Hindlimb muscle (tissue), 1 donor: ENCODE data around the gene MT1F. TPM values are rescaled to one million over a fixed set of nuclear protein-coding genes. Genes with fewer than 3 reads are reported as not detected.

ENCODE experiments used
- DNase-seq: peaks from one replicate; pipeline ENCODE4 v3.0.0-alpha.2; 2013
- polyA plus RNA-seq: library from polyadenylated mRNA; unstranded; fragments of 120-200 nt; gene quantifications from one replicate; pipeline ENCODE4 v1.2.1, GENCODE V29; 2013; ENCODE audit not compliant: insufficient read length

The MT1F gene
- polyA plus RNA-seq, 1 donor, result 1.4 TPM

GRCh38 chr16:56625943-56626654 is 31.7 kb upstream of the MT1F start:
- peak; percentile 55 for DNase-seq

GRCh38 chr16:56626685-56627084 is 31.1 kb upstream of the MT1F start:
- no peak for DNase-seq

DNA sequence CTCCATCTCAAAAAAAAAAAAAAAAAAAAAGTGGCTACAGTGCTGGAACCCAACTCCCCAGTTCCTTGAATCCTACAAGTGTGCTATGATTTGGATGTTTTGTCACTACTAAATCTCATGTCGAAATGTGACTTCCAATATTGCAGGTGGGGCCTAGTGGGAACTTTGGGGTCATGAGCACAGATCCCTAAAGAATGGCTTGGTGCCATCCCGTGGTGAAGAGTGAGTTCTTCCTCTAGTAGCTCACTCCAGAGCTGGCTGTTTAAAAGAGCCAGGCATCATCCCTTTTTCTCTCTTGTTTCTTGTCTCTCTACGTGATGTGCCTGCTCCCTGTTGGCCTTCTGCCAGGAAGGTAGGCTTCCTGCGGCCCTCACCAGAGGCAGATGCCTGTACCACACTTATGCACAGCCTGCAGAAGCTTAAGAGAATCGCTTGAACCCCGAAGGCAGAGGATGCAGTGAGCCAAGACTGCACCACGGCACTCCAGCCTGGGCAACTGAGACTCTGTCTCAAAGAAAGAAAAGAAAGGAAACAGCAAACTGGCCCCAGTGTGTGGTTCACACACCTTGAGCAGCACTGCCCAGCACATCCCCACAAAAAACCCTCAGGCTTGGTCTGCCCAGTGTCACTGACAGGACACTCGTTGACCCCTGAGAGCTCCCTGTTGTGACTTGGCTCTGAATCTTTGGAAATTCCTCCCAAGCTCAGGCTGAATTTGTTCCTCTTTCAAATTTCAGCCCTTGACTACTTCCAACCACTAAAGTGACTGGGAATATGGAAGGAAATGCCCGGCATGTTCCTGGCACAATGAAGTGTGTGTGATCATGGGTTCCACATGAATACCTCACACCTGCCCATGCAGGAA is 29.0 kb upstream of the MT1F start:
- DNase-seq, result no peak

DNA sequence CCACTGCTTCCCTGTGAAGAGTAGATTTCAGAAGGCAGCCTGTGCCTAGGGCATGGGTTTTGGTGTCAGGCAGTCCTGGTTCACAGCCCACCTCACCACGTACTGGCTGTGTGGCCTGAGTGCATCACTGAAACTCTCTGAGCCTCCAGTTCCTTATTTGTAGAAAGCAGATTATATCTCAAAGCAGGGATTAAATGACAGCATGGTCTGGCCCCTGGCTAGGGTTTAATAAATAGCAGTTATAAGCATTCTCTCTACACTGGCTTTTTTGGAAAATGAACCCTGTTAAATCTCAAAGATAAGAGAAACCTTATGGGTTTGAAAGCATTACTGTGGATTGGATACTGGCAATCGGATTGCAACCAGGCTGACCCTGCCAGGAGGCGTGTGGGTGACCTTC is 28.2 kb upstream of the MT1F start:
- DNase-seq, result no peak

DNA sequence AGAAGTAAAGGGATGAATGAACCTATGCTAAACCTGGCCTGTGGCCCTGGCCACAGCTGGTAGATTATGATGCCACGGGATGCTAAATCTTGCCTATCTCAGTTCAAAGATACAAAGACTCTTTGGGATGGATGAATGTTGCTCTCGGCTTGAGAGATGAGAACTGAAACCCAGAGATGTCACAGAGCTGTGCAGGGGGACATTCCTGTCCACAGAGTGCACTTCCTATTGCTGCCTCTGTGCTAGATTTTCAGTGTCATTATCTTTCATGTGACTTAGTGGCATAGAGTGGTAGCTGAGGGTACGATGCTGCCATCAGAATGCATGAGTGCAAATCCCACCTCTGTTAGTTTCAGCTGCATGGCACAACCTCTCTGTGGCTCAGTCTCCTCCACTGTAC is 27.6 kb upstream of the MT1F start:
- DNase-seq, result no peak

DNA sequence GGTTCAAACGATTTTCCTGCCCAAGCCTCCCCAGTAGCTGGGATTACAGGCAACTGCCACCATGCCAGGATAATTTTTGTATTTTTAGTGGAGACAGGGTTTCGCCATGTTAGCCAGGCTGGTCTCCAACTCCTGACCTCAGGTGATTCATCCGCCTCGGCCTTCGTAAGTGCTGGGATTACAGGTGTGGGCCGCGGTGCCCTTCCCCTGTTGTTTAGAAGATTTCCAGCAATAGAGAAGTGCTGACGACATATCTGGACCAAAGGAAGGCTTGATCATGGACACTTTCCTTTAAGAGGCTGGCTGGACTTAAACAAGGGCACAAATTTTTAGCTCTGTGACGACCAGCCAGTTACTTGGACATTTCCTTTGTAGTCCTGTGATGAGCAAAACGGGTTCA is 26.6 kb upstream of the MT1F start:
- no peak for DNase-seq

DNA sequence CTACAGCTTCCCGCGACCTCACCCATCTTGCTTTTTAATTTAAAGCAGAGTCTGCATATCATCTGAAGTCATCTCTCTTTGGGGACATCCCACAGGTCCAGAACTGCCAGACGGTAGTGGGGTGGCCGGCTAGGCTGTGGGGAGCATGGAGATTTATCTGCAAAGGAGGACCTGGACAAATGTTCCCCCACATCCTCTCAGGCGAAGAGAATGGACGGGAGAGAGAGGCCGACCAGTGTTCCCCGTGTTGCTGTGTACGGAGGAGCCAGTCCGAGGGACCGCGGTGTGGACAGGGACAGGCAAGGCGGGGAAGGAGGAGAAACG is 26.0 kb upstream of the MT1F start:
- no peak for DNase-seq

- DNase-seq, result no peak
Measured at GRCh38 chr16:56632156-56632847, 25.5 kb upstream of the MT1F start, which contains the start of gene MT1M. TSS of gene MT1M (plus strand) at chr16:56632659. CDS start at chr16:56632732, 73 bp downstream.

DNA sequence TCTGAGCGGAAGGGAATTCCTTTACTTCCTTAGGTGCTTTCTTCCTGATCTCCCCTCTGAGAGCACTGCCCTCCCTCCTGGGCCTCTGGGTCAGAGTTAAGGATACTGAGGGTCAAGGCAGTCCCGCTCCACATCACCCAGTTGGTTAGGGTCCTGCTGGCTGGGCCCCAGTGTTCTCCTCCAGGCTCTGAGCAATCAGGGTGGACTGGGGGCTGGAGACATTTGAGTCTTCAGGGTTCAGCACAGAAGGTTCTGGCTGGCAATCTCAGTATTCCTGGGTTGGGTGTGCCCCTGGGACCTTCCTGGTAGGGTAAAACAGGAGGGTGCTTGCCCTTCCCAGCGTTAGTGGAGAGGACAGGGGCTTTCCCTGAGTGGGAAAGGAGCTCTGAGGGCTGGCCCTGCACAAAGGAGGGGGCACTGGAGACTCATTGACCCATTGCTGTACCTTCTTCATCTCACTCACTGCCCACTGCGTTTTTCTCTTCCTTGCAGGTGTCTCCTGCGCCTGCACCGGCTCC is 24.9 kb upstream of the MT1F start:
- no peak for DNase-seq

DNA sequence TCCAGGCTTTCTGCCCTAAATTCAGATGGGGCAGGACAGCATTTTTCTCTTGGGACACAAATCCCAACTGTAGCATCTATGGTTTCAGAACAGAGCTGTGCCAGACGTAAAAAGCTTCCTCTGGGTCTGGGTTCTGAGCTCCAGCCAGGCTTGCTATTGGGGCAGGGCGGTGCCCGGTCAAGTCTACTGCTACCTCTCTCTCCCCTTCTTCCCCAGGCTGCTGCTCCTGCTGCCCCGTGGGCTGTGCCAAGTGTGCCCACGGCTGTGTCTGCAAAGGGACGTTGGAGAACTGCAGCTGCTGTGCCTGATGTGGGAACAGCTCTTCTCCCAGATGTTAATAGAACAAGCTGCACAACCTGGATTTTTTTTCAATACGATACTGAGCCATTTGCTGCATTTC is 24.2 kb upstream of the MT1F start:
- DNase-seq, result no peak

GRCh38 chr16:56634715-56635440 is 22.9 kb upstream of the MT1F start:
- no peak for DNase-seq

DNA sequence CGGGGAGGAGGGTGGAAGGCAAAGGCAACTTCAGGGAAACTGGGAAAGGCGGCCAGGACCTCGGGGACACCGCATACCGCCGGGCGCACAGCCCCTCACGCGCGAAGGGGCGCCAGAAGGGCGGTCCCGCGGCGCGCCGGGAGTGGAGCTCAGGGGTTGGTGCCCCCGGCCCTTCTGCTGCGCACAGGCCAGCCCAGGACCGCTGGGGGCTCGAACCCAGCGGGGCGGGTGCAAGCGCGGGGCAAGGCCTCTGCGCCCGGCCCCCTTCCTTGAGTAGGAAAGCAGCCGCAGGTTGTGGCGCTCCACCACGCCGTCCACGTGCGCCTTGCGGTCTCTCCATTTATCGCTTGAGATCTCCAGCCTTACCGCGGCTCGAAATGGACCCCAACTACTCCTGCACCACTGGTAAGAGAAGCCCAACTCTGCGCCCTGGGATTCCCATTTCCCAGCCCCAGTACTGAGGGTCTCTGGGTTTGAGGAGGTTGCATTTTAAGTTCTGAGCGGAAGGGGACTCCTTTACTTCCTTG is 22.3 kb upstream of the MT1F start:
- DNase-seq, result no peak

- no peak for DNase-seq
Measured at GRCh38 chr16:56636616-56637413, 20.9 kb upstream of the MT1F start.

- DNase-seq, result no peak
Measured at GRCh38 chr16:56637814-56638750, 19.7 kb upstream of the MT1F start, which contains the start of gene MT1A. TSS of gene MT1A (plus strand) at chr16:56638666. CDS start at chr16:56638739, 73 bp downstream.

- no peak for DNase-seq
Measured at GRCh38 chr16:56639045-56639444, 18.7 kb upstream of the MT1F start.

GRCh38 chr16:56640076-56640475 is 17.7 kb upstream of the MT1F start:
- DNase-seq, result no peak

DNA sequence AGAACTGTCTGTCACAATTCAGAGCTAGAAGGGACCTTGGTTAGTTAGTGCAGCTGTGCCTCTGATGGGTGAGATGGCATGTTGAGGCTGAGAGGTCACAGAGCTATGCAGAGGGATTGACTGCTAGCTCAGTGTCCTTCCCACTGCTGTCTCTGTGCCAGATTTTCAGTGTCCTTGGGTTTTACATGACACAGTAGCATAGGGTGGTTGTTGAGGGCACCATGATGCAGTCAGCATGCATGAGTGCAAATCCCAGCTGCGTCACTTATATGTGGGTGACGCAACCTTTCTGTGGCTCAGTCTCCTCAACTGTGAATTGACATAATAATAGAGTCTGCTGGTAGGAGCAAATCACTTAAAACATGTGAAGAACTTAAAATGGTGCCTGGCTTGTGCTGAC is 16.6 kb upstream of the MT1F start:
- DNase-seq, result no peak

DNA sequence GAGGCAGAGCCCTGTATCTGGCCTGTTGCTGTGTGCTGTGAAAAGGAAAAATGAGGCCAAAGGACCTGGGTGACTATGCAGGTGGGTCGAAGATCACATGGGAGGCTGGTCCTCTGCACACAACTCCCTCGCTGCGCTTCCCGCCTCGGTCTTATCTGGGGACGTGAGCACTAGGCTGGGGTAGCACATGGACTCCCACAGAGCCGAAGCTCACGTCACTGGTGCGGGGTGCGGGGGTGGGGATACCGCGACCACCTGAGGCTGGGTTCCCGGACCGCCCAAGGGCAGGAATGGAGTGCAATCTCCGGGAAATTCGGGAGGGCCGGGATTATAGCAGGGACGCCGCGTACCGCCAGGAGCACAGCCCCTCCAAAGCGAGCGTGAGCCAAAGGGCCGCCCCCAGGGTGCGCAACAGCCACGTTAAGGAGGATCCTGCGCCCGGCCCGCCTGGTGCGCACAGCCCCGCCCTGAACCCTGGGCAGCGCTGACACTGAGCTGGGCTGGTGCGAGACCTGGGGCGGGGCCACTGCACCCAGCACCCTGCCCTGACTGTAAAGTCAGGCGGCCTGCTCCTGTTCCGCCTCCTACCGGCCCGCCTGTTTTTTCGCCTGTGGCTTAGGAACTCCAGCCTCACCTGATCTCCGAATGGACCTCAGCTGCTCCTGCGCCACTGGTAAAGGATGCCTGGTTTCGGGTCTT is 14.5 kb upstream of the MT1F start:
- no peak for DNase-seq

- no peak for DNase-seq
Measured at GRCh38 chr16:56643833-56644232, 13.9 kb upstream of the MT1F start.
